GM13976 (cell line): Measurements from ENCODE around the gene FCHSD2.

Experiments used
- DNase-seq: peaks from one replicate; pipeline ENCODE4 v3.0.0; 2012; ENCODE audit warnings: low spot score
- CTCF ChIP-seq: IDR thresholded peaks from 2 replicates; pipeline ENCODE4 v1.5.1; 2012; ENCODE audit warnings: borderline replicate concordance, mild to moderate bottlenecking; ENCODE audit not compliant: insufficient read depth; ENCODE audit errors: extremely low read depth, missing control alignments, control extremely low read depth
- in situ Hi-C: fragments of 300-500 bp; cut with MboI; formaldehyde crosslinking; loops from one replicate; pipeline ENCODE4 v1.12.0; 2022; ENCODE audit warnings: low sequenced_read_pairs, mixed read lengths, inconsistent platforms; ENCODE audit not compliant: unreplicated experiment

Gene FCHSD2

DNA sequence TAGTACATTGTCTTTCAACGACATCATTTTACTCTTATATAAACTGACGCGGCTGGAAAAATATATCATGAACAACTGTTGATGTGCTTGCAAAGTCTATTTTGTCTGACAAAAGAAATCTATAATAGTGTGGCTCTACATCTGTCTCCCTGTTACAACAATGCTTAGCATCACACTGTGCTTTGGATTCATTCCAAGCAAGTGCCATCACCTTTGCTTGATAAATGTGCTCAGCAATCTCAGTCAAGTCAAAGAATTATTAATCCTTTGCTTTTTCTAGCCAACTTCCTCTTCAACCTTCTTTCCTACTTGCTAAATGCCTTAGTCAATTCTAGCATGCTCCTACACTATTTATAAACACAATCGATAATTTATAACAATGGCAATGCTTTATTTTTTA lies 140.5 kb downstream of the FCHSD2 start:
- in situ Hi-C loops = no loop called here
- TF ChIP-seq CTCF = no peak
- no peak for DNase-seq

DNA sequence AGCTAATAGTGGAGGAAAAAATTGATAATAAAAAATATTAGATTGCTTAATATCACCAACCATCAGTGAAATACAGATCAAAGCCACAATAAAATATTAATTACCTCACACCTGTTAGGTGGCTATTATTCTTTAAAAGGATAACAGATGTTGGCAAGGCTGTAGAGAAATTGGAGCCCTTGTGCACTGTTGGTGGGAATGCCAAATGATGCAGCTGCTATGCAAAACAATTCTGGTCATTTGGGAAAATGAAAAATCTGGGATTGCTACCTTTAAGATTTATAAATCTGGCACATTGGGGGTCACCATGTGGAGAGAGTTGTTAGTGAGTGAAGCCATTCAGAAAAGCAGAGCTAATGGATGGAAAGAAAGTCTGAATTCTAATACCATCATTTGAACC lies 143.4 kb downstream of the FCHSD2 start:
- no peak for DNase-seq
- in situ Hi-C loops = no loop called here
- no peak for TF ChIP-seq CTCF

DNA sequence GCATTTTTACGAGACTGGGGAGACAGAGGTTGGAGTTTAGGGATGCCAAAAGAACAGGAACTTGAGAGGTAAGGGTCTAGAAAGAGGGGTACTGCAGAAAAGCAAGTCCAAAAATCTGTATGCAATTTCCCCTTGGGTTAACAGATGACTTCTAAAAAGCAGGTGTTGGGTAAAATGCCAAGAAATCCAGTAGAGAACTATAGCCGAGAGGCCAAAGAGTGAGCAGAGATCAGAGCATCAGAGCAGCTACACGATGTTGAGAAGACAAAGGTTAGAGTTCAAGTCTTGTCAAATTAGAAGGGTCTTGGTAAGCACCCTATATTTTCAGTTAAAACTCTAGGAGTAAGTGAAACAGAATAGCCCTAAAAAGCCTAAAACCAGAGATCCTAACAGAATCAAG lies 145.2 kb downstream of the FCHSD2 start:
- no peak for DNase-seq
- in situ Hi-C loops = no loop called here
- no peak for TF ChIP-seq CTCF

DNA sequence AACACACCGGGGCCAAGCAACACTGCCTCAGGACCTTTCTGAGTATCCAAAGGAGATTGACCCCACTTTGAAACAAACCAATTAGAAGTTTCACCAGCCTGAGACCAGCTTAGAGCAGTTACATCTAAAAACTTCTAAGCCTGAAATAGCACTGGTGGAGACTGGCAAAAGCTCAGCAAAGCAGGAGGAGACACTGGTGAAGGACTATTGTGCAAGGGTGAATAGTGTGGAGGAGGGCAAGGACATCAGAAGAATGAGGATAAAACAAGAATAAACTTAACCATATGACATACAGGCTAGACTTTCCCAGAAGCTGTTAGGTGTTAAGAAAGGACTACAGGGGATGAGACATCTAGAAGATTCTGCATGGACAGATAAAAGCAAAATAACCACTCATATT lies 152.4 kb downstream of the FCHSD2 start:
- DNase-seq = no peak
- in situ Hi-C loops = no loop called here
- no peak for TF ChIP-seq CTCF

DNA sequence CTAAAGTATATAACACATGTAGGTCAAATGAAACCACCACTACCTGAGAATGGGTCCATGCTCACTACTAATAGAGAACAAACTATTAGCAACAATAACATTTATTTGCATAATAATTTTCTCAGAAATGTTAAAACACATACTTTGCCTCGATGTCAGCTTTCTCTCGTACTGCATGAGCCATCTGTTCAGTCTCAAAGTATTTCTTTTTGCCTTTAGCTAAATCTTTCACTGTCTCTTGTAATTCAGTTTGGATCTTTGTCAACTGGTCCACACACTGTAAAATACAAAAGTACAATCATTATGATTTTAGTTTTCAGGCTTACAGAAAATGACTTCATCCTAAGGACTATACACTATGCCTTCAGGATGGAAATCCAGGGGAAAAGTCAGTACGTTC lies 153.3 kb downstream of the FCHSD2 start:
- in situ Hi-C loops = no loop called here
- no peak for TF ChIP-seq CTCF
- no peak for DNase-seq

- no peak for DNase-seq
- no peak for TF ChIP-seq CTCF
These were observed 156.5 kb downstream of the FCHSD2 start for GRCh38 chr11:72985645-72986044.

More at GRCh38 chr11:72985645-72986044, 156.5 kb downstream of the FCHSD2 start:
- in situ Hi-C loops = no loop called here
